ENCODE measurements around the gene TRAM2.
A peak's percentile ranks its signal among the peaks of the same experiment; 100 is the strongest.

The TRAM2 gene

DNA sequence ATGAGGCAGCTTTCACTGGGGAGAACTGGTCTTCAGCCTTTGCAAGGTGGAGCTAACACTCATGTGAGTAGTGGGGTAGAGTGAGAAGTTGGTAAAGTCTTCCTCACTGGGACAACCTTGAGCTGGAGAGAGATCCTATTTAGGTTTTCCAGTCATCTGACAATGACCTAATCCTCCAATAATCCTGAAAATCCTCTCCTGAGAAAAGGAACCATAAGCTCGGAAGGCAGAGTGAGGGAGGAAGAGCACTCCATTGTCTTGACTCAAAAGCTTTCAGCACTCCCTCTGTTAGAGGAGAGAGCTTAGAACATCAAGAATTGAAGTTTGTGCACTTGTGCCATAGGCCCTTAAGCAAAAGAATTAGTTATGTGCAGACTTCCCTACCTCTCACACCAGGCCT is 77.8 kb downstream of the TRAM2 start:
- Mint-ChIP-seq H3K27ac (no peak overlapping the region), H3K36me3 (ENCODE audit: insufficient read depth) (no peaks in the 10 kb centered on the region), H3K9me3 (no peaks in the 10 kb centered on the region), H3K27me3 (no peaks in the 10 kb centered on the region), H3K4me1 (ENCODE audit: low read depth in 2 of 2) (no peaks in the 10 kb centered on the region), H3K4me3 (no peak overlapping the region)
- DNase-seq, result no peak
- ATAC-seq (replicated peaks), result no peak

DNA sequence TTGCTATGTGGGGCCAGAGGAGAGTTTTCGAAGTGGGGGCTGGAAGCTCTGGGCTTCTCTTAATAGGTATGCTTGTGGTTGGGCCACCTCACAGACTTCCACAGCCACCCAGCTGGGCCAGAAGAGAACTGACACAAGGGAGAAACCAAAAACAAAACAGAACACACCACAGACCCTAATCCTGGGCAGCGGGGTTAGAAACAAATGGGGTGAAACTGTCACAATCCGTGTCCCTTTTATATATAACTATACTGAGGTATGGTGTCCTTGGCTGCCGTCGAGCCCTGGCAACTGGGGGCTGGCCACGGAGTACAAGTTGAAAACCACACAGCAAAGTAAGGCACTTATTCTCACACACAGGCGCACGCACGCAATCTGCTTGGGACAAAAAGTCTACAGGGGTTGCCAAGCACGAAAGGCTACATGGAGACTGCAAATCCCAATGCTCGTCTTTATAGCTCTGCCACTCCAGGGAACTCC is 78.3 kb downstream of the TRAM2 start:
- DNase-seq (no peak), ATAC-seq (replicated peaks) (no peak)
- no peaks in the 10 kb centered on the region for H3K36me3 Mint-ChIP-seq (ENCODE audit: insufficient read depth)
- no peak overlapping the region for H3K27ac Mint-ChIP-seq
- H3K4me3 Mint-ChIP-seq, result no peak overlapping the region
- no peaks in the 10 kb centered on the region for H3K9me3 Mint-ChIP-seq
- H3K4me1 Mint-ChIP-seq (ENCODE audit: low read depth in 2 of 2), result no peaks in the 10 kb centered on the region
- no peaks in the 10 kb centered on the region for H3K27me3 Mint-ChIP-seq

- Mint-ChIP-seq H3K9me3 (no peaks in the 10 kb centered on the region), H3K4me1 (ENCODE audit: low read depth in 2 of 2) (no peaks in the 10 kb centered on the region), H3K27ac (peak overlapping the region in 1 of 2 donors; percentile 62), H3K27me3 (no peaks in the 10 kb centered on the region), H3K36me3 (ENCODE audit: insufficient read depth) (no peaks in the 10 kb centered on the region), H3K4me3 (no peak overlapping the region)
- ATAC-seq (replicated peaks) (peak; percentile 35), DNase-seq (no peak)
Measured at GRCh38 chr6:52497652-52498408, 79.0 kb downstream of the TRAM2 start.

DNA sequence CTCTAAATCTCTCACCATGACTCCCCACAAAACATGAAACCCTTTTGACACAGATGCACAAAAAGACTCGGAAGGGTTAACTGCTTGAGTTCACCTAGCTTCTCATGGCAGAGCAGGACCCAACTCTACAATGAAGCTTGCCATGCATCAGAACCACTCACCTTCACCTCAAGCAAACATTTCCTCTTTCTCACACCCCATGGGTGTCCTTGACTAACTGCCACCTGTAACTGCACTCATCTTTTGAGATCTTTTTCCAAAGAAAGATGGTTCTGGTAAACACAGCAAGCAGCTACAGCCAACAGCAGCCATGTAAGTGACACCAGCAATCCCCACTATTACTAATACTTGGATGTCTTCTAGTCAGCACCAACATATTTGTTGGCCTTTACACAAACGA is 80.2 kb downstream of the TRAM2 start:
- no peaks in the 10 kb centered on the region for H3K4me1 Mint-ChIP-seq (ENCODE audit: low read depth in 2 of 2)
- DNase-seq (no peak), ATAC-seq (replicated peaks) (no peak)
- peak overlapping the region in 1 of 2 donors; percentile 26 for H3K27ac Mint-ChIP-seq
- no peak overlapping the region for H3K4me3 Mint-ChIP-seq
- H3K36me3 Mint-ChIP-seq (ENCODE audit: insufficient read depth), result no peaks in the 10 kb centered on the region
- H3K27me3 Mint-ChIP-seq, result no peaks in the 10 kb centered on the region
- H3K9me3 Mint-ChIP-seq, result no peaks in the 10 kb centered on the region

- Mint-ChIP-seq H3K36me3 (ENCODE audit: insufficient read depth) (no peaks in the 10 kb centered on the region), H3K4me1 (ENCODE audit: low read depth in 2 of 2) (peaks cover 0 to under 1% of the 10 kb centered on the region in 2 donors), H3K4me3 (no peak overlapping the region), H3K27ac (no peak overlapping the region), H3K9me3 (no peaks in the 10 kb centered on the region), H3K27me3 (no peaks in the 10 kb centered on the region)
- DNase-seq, result no peak
- no peak for ATAC-seq (replicated peaks)
Measured at GRCh38 chr6:52495922-52496321, 80.9 kb downstream of the TRAM2 start.

- DNase-seq (no peak), ATAC-seq (replicated peaks) (no peak)
- no peaks in the 10 kb centered on the region for H3K36me3 Mint-ChIP-seq (ENCODE audit: insufficient read depth)
- peaks cover 0 to 2% of the 10 kb centered on the region in 2 donors for H3K4me1 Mint-ChIP-seq (ENCODE audit: low read depth in 2 of 2)
- no peaks in the 10 kb centered on the region for H3K27me3 Mint-ChIP-seq
- H3K27ac Mint-ChIP-seq, result peak overlapping the region in 1 of 2 donors; percentile 54
- no peaks in the 10 kb centered on the region for H3K9me3 Mint-ChIP-seq
- no peak overlapping the region for H3K4me3 Mint-ChIP-seq
Measured at GRCh38 chr6:52494298-52495072, 82.4 kb downstream of the TRAM2 start.

GRCh38 chr6:52493669-52494068 is 83.2 kb downstream of the TRAM2 start:
- no peak for DNase-seq

DNA sequence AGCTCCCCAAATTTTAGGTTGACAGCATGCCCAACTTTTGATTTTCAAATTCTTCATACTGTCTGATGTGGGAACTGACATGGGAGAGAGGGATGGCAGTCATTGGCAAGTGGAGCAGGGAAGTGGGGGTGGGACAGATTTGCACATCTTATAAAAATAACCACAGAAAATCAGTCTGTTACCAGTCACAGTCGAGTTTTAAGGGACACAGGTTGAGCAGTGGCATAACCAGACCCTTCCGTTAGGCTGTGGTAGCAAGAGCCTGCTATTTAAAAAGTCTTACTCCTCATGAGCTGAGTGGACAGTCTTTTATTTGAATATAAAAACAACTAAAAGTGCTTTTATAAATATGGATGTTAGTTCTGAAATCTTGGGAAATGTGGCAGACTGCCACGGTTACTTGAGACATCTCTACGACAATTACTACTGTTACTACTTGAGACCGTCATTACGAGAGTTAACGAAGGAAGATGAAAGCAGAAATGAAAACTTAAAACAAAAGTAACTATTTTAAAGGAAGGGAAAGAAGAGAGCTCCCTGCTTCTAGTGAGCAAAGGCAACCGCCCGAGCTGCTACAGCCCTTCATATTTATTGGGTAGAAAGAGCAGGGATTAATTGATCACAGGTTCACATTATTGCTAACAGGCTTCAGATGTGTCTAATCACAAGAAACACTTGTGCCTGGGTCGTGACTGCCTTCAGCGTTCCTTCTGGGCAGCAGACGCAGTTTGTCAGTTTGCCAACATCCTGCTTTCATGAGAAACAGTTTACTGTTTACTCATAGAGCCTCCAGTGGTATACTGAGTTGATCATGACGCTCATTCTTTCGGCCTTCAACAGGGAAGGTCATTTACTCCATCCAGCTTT is 85.4 kb downstream of the TRAM2 start:
- ATAC-seq (replicated peaks) (no peak), DNase-seq (no peak)
- no peaks in the 10 kb centered on the region for H3K36me3 Mint-ChIP-seq (ENCODE audit: insufficient read depth)
- H3K4me1 Mint-ChIP-seq (ENCODE audit: low read depth in 2 of 2), result peaks cover 0 to 2% of the 10 kb centered on the region in 2 donors
- H3K27me3 Mint-ChIP-seq, result no peaks in the 10 kb centered on the region
- no peaks in the 10 kb centered on the region for H3K9me3 Mint-ChIP-seq
- no peak overlapping the region for H3K4me3 Mint-ChIP-seq
- peak overlapping the region in 1 of 2 donors; percentile 15 for H3K27ac Mint-ChIP-seq

More at GRCh38 chr6:52493669-52494068, 83.2 kb downstream of the TRAM2 start:
- Mint-ChIP-seq H3K27ac (peak overlapping the region in 1 of 2 donors; percentile 54), H3K36me3 (ENCODE audit: insufficient read depth) (no peaks in the 10 kb centered on the region), H3K9me3 (no peaks in the 10 kb centered on the region), H3K27me3 (no peaks in the 10 kb centered on the region), H3K4me1 (ENCODE audit: low read depth in 2 of 2) (peaks cover 0 to 2% of the 10 kb centered on the region in 2 donors), H3K4me3 (no peak overlapping the region)
- ATAC-seq (replicated peaks), result no peak

GRCh38 chr6:52489881-52490280 is 87.0 kb downstream of the TRAM2 start:
- no peaks in the 10 kb centered on the region for H3K36me3 Mint-ChIP-seq (ENCODE audit: insufficient read depth)
- no peak overlapping the region for H3K27ac Mint-ChIP-seq
- H3K4me1 Mint-ChIP-seq (ENCODE audit: low read depth in 2 of 2), result peaks cover 0 to 2% of the 10 kb centered on the region in 2 donors
- H3K4me3 Mint-ChIP-seq, result no peak overlapping the region
- no peak for ATAC-seq (replicated peaks)
- no peaks in the 10 kb centered on the region for H3K27me3 Mint-ChIP-seq
- H3K9me3 Mint-ChIP-seq, result no peaks in the 10 kb centered on the region
- DNase-seq, result no peak

- DNase-seq, result no peak
- ATAC-seq (replicated peaks), result no peak
- Mint-ChIP-seq H3K4me1 (ENCODE audit: low read depth in 2 of 2) (peaks cover 0 to 3% of the 10 kb centered on the region in 2 donors), H3K27me3 (no peaks in the 10 kb centered on the region), H3K36me3 (ENCODE audit: insufficient read depth) (no peaks in the 10 kb centered on the region), H3K27ac (no peak overlapping the region), H3K4me3 (no peak overlapping the region), H3K9me3 (no peaks in the 10 kb centered on the region)
Measured at GRCh38 chr6:52483671-52484003, 93.2 kb downstream of the TRAM2 start.

DNA sequence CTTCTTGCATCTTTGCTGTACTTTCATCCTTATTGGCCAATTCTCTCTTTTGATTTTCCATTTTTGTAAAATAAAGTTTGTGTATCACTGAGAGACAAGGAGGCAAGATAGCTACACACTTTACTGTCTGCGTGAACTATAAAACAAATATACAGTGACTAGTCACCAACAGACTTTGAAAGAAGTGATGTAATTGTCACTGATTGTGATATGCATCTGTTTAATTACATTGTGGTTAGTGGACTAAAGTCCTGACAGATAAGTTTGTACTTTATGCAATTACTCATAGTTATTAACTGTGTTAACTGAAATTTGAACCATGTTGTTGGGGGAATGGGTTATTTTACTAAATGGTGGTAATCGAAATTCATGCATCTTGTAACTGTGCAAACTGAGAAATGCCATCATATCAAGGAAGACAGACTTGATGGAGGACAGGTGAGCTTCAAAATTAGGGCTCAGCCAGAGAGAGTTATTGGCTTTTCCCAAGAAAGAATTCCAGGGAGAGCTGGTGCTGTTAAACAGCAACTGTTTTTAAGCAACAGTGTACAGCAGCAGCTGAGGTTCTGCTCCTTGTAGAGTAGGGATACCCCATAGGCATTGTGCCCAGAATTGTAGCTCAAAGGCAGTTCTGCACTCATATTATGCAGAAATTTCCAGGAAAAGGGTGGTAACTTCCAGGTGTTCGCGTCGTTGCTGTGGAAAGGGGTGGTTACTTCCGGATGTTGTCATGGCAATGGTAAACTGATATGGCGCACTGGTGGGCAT is 93.8 kb downstream of the TRAM2 start:
- Mint-ChIP-seq H3K4me1 (ENCODE audit: low read depth in 2 of 2) (peaks cover 0 to 3% of the 10 kb centered on the region in 2 donors), H3K4me3 (no peak overlapping the region), H3K36me3 (ENCODE audit: insufficient read depth) (no peaks in the 10 kb centered on the region), H3K9me3 (no peaks in the 10 kb centered on the region), H3K27ac (no peak overlapping the region), H3K27me3 (no peaks in the 10 kb centered on the region)
- no peak for DNase-seq
- ATAC-seq (replicated peaks), result no peak

GRCh38 chr6:52475307-52475706 is 101.6 kb downstream of the TRAM2 start:
- Mint-ChIP-seq H3K4me3 (no peak overlapping the region), H3K9me3 (no peaks in the 10 kb centered on the region), H3K27ac (no peak overlapping the region), H3K27me3 (no peaks in the 10 kb centered on the region), H3K36me3 (ENCODE audit: insufficient read depth) (no peaks in the 10 kb centered on the region), H3K4me1 (ENCODE audit: low read depth in 2 of 2) (peaks cover 0 to under 1% of the 10 kb centered on the region in 2 donors)
- no peak for DNase-seq
- no peak for ATAC-seq (replicated peaks)

DNA sequence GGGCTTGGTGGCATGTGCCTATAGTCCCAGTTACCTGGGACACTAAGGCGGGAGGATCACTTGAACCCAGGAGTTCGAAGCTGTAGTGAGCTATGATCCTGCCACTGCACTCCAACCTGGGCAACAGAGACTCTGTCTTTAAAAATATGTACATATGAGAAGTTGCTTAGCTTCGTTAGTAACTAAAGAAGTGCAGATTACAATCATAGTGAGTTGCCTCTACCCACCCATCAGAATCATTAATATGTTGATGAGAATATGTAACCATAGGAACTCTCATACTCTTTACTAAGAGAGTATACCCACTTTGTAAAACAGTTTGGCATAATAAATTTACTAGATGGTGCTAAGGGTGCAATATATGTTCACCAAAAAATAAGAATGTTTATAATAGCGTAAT is 102.7 kb downstream of the TRAM2 start:
- Mint-ChIP-seq H3K27me3 (no peaks in the 10 kb centered on the region), H3K9me3 (no peaks in the 10 kb centered on the region), H3K36me3 (ENCODE audit: insufficient read depth) (no peaks in the 10 kb centered on the region), H3K4me3 (no peak overlapping the region), H3K4me1 (ENCODE audit: low read depth in 2 of 2) (no peaks in the 10 kb centered on the region), H3K27ac (no peak overlapping the region)
- DNase-seq (no peak), ATAC-seq (replicated peaks) (no peak)
